Frontal cortex (tissue), 4 donors: Measurements from ENCODE around the gene POTEB. TPM values are rescaled to one million over a fixed set of nuclear protein-coding genes. Genes with fewer than 3 reads are reported as not detected.
"Not testable (repeated sequence)": the region's sequence is repeated elsewhere in the genome, so short reads cannot be mapped to it uniquely, and the experiment has no call there.

Experiments used
- DNase-seq, 2 donors: peaks; one replicate each; pipeline ENCODE4 v3.0.0; 2012; ENCODE audit warnings: low spot score in 2 of 2
- FAIRE-seq: peaks from 2 replicates; lab custom pipeline; 2012; peaks lifted over from hg19 to GRCh38; lab: Jason Lieb, UNC
- small RNA-seq: library from RNA; depleted of rRNA; stranded (forward); fragments of <200 nt; gene quantifications from one replicate; pipeline ENCODE3, GENCODE V24; 2014
- total RNA-seq: library from RNA; depleted of rRNA; stranded (reverse); fragments of >200 nt; gene quantifications from one replicate; pipeline ENCODE4 v1.2.3, GENCODE V29; 2014
- donor health status: control.
- donor health status: control.
- donor health status: control.

Gene POTEB
- under 0.01 TPM for total RNA-seq

DNA sequence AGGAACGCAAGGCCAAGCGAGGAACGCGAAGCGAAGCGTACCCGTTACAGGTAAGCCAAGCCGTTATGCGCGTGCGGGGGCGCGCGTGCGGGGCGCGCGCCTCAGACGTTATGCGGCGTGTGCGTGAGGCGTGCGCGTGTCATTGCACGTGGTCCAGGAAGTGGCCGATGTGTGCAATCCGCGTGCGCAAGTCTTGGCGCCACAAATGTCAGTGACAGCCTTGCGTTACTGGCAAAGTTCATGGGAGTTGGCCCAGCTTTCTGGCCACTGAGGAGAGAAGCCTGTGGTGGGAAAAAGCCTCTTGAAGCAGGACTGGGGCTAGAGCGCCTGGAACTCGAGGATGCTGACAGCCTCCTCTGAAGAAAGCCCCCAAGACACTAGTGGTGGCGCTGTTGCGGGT is at the start of gene POTEB:
Gene POTEB, minus strand, starts transcription at position 101 of the 400 bp plus-strand sequence. CDS start 489 bp downstream, outside the sequence.
- not testable (repeated sequence) for FAIRE-seq, DNase-seq

DNA sequence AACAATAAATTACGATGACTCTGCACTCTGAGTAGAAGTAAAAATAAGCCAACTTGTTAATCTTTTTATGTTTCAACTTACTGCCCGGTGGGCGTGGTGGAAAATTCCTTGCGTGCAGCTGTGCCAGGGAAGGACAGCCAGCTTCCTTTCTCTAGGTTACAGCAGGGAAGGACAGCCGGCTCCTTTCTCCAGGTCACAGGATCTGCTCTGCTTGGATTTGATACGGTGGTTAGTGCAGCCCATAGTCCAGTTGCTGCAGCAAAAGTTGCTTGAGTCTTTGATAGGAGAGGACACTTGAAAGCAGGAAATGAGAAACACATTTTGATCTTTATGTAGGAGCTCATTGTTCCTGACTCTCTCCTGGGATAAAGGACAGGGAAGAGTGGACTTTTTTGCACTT is 13.4 kb upstream of the POTEB start:
- FAIRE-seq, DNase-seq: not testable (repeated sequence)

DNA sequence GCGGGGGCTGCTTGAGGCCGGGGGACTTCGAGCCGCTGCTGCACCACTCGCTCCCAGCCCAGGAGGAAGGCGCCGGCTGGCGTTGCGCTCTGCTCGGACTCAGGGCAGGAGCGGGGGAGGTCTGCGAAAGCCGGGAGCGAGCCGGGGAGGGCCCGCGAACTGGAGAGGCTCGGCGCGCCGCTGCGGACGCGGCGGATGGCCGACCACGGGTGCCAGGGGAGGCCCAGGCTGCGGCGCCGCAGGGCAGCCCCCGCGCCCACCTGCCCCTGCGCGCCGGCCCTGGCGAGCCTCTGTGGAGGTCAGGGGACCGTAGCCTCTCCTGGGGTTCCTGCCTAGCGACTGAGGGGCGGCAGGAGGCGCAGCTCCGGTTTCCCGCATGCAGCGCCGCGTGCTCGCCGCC is 12.0 kb upstream of the POTEB start:
- not testable (repeated sequence) for FAIRE-seq

DNA sequence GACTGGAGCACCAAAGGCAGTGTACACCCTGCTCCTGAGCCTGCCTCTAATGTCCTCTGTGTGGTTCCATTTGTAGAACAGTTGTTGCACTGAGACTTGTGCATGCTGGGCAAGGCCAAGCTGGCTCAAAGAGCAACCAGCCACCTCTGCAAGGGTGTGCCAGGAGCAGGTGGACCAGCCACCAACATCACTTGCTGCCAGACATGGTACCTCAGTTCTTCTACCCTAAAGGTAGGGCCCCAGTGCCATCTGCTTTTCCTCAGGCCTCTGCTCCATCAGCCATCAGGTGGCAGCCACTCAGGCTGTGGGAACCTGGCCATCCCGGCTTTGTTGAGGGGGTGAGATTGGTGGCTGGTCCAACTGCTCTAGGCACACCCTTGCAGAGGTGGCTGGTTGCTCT is 38.7 kb downstream of the POTEB start:
- not testable (repeated sequence) for DNase-seq, FAIRE-seq

More for the DNA sequence above, 12.0 kb upstream of the POTEB start:
- not testable (repeated sequence) for DNase-seq

Small RNAs within 50 kb of the gene (small RNA-seq; reads per million reads assigned to genes)
- gene MIR3118-4 = not detected
- gene RNU6-631P = not detected

Other genes with a start within 250 kb of the POTEB start
- gene OR4M2, start 202.8 kb upstream of the POTEB start, total RNA-seq = not detected